Parathyroid adenoma (tissue), 2 donors: ENCODE results near the gene IFNL4.

Source experiments
- H2AFZ ChIP-seq: fragments of 300-600 bp; sonication (generic); one replicate; pipeline ENCODE4 v1.7.0; 2017; ENCODE audit warnings: antibody characterized with exemption, mild to moderate bottlenecking
- H3K27ac ChIP-seq: fragments of 300-600 bp; sonication (generic); one replicate; pipeline ENCODE4 v1.7.0; 2017
- H3K27me3 ChIP-seq: fragments of 300-600 bp; sonication (generic); one replicate; pipeline ENCODE4 v1.7.0; 2017; ENCODE audit warnings: low read length; ENCODE audit not compliant: control insufficient read depth, insufficient read depth
- H3K36me3 ChIP-seq: fragments of 300-600 bp; sonication (generic); one replicate; pipeline ENCODE4 v1.7.0; 2017; ENCODE audit warnings: low read length; ENCODE audit not compliant: control insufficient read depth, insufficient read depth
- H3K4me1 ChIP-seq: fragments of 300-600 bp; sonication (generic); one replicate; pipeline ENCODE4 v1.7.0; 2017; ENCODE audit warnings: control low read depth
- H3K4me2 ChIP-seq: fragments of 300-600 bp; sonication (generic); one replicate; pipeline ENCODE4 v1.7.0; 2017; ENCODE audit warnings: low read length
- H3K4me3 ChIP-seq: fragments of 300-600 bp; sonication (generic); one replicate; pipeline ENCODE4 v1.7.0; 2017; ENCODE audit warnings: low read depth, low read length
- H3K79me2 ChIP-seq: fragments of 300-600 bp; sonication (generic); one replicate; pipeline ENCODE4 v1.7.0; 2017; ENCODE audit warnings: control low read depth
- H3K9ac ChIP-seq: fragments of 300-600 bp; sonication (generic); one replicate; pipeline ENCODE4 v1.7.0; 2017; ENCODE audit warnings: mild to moderate bottlenecking
- H3K9me3 ChIP-seq: fragments of 300-600 bp; sonication (generic); one replicate; pipeline ENCODE4 v1.7.0; 2017; ENCODE audit warnings: low read length; ENCODE audit not compliant: control insufficient read depth
- TF ChIP-seq, protein P1 (sequence below): fragments of 300-600 bp; sonication (generic); IDR thresholded peaks from one replicate; pipeline ENCODE4 v1.7.0; 2017; ENCODE audit warnings: antibody characterized with exemption, mild to moderate bottlenecking
- donor health status: primary hyperparathyroidism.

The IFNL4 gene

DNA sequence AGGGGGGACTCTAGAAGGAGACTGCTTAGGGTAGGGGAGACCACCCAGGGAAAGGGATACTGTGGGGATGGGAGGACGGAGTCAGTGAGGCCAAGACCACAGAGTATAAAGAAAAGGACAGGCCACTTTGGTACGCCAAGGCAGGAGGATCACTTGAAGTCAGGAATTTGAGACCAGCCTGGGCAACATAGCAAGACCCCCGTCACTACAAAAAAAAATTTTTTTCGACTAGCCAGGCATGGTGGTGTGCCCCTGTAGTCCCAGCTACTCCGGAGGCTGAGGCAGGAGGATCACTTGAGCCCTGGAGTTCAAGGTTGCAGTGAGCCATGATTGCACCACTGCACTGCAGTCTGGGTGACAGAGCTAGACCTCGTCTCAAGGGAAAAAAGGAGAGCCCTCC, 10.4 kb downstream of the IFNL4 start:
- Histone ChIP-seq H3K4me1 (no peaks in the 10 kb centered on the region), H3K79me2 (no peaks in the 10 kb centered on the region), H3K27me3 (no peaks in the 10 kb centered on the region), H3K27ac (no peak overlapping the region), H2AFZ (peak overlapping the region; percentile 74), H3K9me3 (no peaks in the 10 kb centered on the region), H3K36me3 (no peaks in the 10 kb centered on the region), H3K4me2 (peak overlapping the region; percentile 49), H3K4me3 (peak overlapping the region; percentile 4), H3K9ac (no peak overlapping the region)
- TF ChIP-seq, protein P1, sequence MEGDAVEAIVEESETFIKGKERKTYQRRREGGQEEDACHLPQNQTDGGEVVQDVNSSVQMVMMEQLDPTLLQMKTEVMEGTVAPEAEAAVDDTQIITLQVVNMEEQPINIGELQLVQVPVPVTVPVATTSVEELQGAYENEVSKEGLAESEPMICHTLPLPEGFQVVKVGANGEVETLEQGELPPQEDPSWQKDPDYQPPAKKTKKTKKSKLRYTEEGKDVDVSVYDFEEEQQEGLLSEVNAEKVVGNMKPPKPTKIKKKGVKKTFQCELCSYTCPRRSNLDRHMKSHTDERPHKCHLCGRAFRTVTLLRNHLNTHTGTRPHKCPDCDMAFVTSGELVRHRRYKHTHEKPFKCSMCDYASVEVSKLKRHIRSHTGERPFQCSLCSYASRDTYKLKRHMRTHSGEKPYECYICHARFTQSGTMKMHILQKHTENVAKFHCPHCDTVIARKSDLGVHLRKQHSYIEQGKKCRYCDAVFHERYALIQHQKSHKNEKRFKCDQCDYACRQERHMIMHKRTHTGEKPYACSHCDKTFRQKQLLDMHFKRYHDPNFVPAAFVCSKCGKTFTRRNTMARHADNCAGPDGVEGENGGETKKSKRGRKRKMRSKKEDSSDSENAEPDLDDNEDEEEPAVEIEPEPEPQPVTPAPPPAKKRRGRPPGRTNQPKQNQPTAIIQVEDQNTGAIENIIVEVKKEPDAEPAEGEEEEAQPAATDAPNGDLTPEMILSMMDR: no peak

DNA sequence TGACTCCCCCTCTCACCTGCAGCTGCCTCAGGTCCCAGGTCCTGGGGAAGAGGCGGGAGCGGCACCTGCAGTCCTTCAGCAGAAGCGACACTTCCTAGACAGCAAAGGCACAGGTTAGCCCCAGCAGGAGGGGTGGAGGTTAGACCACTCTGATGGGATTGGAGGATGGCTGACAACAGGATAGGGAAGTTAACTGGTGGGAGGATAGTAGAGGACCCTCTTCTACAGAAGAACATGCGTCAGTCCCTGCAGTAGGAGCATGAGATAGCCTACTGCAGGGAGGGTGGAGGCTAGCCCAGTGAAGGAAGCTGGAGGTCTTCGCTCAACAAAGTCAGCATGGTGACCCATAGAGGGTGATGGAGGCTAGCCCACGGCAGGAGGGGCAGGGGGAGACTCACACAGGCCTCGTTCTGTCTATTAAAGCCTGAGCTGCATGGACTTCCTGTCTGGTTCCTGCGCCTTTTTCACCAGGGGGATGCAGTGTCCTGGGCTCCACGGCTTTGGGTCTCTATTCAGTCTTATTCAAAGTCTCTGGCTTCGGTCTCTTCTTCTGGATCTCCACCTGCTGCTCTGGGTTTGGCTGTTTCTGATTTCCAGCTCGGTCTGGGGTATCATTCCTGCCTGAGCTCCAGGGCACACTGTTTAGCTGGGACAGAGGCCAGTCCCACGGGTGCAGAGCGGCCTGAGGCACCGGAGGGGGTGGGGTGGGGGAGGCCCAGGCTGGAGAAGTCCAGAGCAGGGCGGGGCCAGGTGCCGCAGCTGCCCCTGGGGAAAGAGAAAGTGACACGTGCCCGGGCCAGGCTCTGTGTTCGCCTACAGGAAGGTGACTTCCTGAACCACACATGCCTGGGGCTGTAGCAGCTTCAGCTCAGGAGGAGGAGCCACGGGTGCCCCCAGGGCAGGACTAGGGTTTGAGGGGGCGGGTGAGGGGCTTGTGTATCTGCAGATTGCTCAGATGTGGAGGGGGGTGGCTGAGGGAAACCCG, 11.2 kb downstream of the IFNL4 start:
- Histone ChIP-seq H3K9ac (no peak overlapping the region), H3K27ac (no peak overlapping the region), H3K4me2 (peak overlapping the region; percentile 49), H3K36me3 (no peaks in the 10 kb centered on the region), H3K4me1 (no peaks in the 10 kb centered on the region), H3K79me2 (no peaks in the 10 kb centered on the region), H3K9me3 (no peaks in the 10 kb centered on the region), H3K4me3 (peak overlapping the region; percentile 4), H3K27me3 (no peaks in the 10 kb centered on the region), H2AFZ (peak overlapping the region; percentile 74)
- TF ChIP-seq, protein P1: no peak

DNA sequence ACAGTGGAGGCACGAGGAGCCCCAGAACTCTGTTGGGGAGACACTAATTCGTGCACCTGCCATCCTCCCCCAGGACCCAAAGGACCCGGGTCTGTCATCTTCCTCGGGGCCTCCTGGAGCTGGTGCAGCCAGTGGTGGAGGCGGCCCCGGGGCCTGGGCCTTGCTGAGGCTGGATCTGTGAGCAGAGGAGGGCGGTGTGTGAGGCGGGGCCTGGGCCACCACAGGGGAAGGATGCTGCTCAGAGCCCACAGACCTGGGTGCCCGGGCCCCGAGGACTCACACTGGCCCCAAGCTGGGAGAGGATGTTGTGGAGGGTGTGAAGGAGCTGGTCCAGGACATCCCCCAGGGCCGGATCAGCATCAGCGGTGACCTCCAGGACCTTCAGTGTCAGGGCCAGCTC, 12.1 kb downstream of the IFNL4 start:
- Histone ChIP-seq H3K4me2 (no peak overlapping the region), H3K27ac (no peak overlapping the region), H3K36me3 (no peaks in the 10 kb centered on the region), H3K79me2 (no peaks in the 10 kb centered on the region), H3K9me3 (no peaks in the 10 kb centered on the region), H2AFZ (no peak overlapping the region), H3K27me3 (no peaks in the 10 kb centered on the region), H3K4me3 (no peak overlapping the region), H3K9ac (no peak overlapping the region), H3K4me1 (no peaks in the 10 kb centered on the region)
- TF ChIP-seq, protein P1: no peak

DNA sequence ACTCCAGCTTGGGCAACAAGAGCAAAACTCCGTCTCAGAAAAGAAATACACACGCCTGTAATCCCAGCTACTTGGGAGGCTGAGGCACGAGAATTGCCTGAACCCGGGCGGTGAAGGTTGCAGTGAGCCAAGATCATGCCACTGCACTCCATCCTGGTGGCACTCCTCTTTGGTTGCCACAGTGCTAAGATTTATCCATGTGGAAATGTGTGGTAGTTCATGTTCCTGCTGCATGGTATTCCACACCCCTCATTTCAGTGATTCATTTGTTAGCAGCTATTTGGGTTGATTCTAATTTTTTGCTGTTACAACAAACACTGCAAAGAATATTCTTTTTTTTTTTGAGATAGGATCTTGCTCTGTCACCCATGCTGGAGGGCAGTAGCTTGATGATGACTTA, 15.9 kb downstream of the IFNL4 start:
- no peaks in the 10 kb centered on the region for H3K36me3 ChIP-seq
- TF ChIP-seq, protein P1: no peak
- no peak overlapping the region for H3K27ac ChIP-seq
- no peaks in the 10 kb centered on the region for H3K27me3 ChIP-seq
- H3K4me1 ChIP-seq: no peaks in the 10 kb centered on the region
- H3K4me2 ChIP-seq: no peak overlapping the region
- no peaks in the 10 kb centered on the region for H3K79me2 ChIP-seq
- no peak overlapping the region for H3K9ac ChIP-seq
- no peaks in the 10 kb centered on the region for H3K9me3 ChIP-seq
- no peak overlapping the region for H3K4me3 ChIP-seq
- no peak overlapping the region for H2AFZ ChIP-seq
